Mucosa of gallbladder (tissue), 1 donor: ENCODE results near the gene DKK3. TPM values are rescaled to one million over a fixed set of nuclear protein-coding genes. Genes with fewer than 3 reads are reported as not detected.
"Not testable (repeated sequence)": the region's sequence is repeated elsewhere in the genome, so short reads cannot be mapped to it uniquely, and the experiment has no call there.

ENCODE experiments used
- DNase-seq: peaks from one replicate; pipeline ENCODE4 v3.0.0-alpha.2; 2020; ENCODE audit warnings: low spot score
- total RNA-seq: library from RNA; stranded (reverse); gene quantifications from one replicate; pipeline ENCODE4 v1.2.1, GENCODE V29; 2021
- donor health status: DM: no; HTN: no; CAD: no.

Gene DKK3
- 80.0 TPM for total RNA-seq

DNA sequence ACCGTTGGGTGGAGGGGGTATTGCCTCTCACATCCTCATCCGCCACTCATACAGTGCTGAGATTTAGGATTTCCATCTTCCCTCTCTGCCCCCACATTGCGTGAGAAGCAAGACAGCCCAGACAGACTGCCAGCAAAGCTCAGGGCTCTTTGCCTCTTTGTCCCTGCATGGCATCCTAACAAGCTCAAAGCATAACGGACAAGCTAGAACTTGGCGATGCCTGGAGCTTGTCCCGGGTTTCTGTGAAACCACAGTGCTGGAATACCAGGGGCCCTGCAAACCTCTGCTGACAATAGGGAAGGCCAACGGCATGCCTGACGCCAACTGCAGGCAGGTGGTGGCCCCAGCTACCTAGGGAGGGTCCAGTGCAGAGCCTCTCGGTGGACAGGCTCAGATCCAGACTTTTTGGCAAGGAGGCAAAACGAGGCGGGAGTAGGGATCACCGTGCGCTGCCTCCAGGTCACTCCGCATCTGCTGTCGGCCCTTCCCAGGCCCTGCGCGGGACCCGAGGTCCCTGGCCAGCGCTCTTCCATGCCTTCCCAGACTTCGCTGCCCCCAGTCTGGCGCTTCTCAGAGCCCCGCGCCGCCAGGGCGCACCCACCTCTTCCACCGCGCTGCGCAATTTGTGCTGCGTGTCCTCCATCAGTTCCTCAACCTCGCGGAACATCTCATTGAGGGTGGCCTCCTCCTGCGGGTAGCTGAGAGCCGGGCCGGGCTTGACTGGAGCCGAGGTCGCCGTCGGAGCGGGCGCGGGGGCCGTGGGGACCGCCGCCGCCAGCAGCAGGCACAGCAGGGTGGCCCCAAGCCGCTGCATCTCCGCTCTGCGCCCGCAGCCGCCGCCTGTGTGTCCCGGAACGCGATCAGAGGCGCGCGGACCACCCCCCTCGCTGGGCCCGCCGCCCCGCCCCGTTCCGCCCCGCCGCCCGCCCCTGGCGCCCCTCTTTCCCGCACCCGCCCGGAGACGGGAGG, at the start of gene DKK3:
TSS of gene DKK3 (minus strand) at position 858 of the 969 bp plus-strand sequence. CDS start at position 814, 44 bp downstream.
- no peak for DNase-seq

DNA sequence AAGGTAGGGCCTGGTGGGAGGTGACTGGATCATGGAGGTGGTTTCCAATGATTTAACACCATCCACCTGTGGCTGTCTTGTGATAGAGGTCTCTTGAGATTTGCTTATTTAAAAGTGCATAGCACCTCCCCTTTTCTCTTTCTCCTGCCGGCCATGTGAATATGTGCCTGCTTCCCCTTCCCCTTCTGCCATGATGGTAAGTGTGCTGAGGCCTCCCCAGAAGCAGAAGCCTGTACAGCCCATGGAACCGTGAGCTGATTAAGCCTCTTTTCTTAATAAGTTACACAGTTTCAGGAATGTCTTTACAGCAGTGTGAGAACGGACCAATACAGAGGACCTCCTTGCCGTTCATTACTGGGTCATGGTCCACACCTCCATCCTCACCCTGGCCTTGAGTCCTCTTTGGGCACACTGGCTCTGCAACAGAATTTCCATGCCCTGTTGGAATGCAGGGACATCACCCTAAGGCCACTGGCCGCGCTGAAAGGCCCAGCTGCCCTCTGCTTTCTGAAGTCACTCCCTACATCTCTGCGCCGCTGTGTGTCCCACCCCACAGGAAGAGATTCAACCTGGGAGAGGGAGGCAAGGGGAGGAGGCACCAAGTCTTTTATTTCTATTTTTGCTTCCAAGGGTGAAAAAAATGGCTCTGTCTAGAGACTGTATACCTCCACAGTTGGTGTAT, 49.0 kb upstream of the DKK3 start:
- no peak for DNase-seq

DNA sequence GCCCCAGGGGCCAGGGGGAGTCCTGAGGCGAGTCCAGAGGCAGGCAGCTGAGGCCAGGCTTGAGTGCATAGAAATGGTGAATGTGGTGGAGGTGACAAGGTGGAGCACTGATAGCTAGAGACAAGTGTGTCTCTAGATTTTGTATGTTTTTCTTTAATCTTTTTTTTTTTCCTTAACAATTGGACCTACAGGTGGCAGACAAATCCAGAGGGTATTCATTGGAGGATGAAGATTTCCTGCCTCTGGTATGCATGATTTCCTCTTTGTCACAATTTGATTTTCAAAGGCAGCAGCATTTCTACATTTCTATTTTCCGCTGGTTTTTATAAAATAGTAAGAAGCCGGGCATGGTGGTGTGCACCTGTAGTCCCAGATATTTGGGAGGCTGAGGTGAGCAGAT, 47.7 kb upstream of the DKK3 start:
- no peak for DNase-seq

DNA sequence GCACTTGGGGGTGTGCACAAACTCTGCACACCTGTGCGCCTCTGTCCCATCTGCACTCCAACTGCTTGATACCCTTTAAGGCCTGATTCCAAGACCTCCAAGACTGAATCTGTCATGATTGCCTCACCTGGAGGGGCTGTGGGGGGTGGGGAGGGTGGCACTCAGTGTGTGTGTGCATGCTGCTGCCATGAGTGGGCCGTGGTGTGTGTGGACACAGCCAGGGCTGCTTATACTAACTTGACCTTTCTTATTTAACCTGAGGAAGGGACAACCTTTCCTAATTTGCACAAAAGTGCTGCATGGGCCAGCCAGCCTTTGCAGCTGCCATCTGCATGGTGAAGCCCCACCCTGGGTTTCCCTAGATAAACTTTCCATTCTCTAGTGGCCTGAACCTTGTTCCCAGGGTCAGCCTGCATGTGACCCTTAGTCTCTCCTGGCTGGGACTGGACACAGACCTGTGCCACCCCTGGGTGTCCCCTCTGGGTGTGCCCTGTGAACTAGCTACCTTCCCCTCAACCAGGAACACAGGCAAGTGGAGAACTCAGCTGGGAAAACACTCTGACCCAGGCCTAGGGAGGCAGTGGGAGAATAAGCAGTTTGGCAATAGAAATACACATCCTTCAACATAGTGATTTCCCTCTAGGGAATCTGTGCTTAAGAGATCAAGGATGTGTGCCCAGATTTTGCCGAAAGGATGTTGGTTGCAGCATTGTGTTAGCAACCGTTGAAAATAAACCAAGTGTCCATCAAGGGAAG, 45.4 kb upstream of the DKK3 start:
- DNase-seq = no peak

DNA sequence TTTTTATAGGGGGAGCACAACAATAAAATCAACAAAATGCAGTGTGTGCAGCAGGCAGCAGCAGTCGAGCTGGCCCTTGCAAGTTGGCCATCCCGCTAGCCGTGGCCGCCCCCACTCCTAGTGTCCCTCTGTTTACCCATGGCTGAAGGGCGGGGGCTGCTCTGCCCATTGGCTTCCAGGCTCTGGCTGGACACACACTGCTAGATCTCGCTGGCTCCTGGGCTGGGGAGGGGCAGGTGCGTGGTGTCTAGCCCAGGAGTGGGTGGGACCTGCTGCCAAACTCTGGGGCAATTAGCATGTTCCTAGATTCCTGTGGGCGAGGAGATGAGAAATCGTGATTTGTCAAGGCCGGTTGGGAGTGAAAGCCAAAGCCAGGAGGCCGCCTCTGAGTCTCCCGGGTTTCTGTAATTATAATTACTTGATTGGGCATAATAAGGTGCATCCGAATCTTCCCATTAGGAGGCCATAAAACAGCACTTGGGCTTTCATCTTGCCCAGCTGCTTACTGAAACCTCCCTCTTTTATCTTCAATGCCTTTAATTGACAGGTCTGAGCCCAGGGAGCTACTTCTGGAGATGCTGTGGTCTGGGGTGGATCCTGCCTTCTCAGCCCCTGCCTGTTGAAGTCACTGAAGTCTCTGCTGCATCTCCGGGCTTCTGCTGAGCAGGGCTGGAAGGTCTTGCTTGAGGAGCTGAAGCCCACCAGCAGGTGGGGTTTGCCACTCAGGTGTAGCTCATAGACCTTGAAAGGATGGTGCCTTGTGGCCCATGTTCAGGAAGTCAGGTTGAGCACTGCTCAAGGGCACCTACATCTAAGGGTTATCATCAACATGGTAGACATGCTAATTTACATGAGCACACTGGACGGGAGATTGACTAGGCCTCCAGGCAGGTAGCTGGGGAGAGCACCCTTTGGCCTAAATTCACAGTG, 44.5 kb upstream of the DKK3 start:
- no peak for DNase-seq

DNA sequence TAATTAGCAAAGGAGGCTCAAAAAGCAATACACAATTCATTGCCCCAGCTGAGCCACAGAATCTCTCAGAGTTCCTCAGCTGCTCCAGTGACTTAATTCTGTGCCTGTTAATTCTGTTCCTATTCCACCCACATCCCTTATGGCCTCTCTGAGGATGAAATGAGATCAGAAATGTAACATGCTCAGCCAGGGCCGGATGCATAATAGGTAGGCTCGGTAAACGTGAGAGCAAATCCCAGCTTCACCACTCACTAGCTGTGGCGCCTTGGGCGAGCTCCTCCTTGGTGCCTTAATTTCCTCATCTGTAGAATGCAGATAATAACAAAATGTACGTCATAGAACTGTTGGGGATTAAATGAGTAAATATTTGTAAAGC, 42.8 kb upstream of the DKK3 start:
- no peak for DNase-seq

DNA sequence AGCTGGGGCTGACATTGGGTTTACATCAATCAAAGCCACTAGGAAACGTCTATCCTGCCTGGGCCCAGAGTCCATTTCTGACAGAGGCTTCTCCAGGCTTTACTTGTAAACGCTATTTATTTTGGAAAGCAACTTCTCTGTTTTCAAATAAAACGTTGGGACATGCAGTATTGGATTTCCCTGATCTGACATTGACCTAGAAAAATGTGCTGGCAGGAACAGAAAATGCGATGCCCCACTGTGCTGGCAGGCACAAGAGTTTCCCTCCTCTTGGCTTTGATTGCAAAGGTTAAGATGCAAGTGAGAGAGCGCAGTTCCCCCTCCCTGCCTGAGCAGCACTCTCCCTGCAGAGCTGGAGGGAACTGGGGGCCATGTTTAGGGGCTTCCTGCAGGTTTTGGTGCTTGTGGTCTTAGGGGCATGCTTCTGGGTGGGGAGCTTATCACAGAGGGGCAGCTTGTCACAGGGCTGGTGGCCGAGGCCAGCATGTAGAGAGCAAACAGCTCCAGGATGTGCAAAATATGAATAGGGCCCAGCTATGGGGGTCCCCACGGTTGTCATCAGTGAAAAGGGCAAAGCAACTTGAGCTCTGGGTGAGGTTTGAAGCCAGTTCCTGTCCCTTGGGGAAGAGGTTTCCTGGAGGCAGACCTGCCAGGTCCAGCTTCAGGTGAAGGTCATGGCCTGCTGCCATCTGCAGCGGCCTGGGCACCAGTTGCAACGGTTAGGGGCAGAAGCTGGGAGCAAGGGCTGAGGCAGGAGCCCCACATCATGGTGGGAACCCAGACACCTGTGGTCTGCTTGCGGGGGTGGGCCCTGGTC, 42.3 kb upstream of the DKK3 start:
- DNase-seq = no peak

DNA sequence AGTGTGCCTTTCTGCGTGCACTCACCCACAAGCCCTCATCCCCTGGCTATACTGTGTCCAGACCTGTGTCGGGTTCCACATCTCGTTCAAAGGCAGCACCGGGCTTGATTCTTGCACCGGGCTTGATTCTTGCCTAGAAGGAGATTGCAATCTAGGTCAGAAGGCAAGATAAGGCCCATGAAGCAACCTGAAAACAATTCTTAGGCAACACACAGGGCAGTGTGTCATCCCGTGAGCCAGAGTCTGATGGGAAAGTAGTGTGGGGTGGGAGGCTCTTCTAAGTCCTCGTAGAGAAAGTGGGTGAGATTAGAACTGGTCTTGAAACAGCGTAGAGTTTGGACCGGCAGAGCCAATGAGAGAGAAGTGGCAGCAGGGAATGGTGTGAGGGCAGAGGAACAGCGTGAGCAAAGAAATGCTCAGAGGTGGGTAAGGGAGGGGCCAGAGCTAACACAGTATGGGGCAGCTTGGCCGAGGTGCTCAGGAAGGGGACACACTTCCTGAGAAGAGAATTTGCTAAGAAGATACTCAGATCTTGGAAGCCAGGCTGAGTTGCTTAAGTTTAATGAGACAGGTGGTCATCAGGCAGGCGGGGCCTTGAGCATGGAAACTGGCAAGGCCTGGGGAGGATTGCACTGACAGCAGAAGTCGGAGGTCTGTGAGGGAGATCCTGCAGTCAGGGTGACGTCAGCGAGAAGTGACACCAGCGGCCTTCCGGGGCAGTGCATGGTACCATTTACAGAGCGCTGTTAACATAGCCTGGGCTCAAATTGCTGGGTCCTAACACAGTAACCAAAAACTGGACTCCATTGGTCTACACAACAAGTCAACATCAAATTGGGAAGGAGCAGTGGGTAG, 40.7 kb upstream of the DKK3 start:
- no peak for DNase-seq

DNA sequence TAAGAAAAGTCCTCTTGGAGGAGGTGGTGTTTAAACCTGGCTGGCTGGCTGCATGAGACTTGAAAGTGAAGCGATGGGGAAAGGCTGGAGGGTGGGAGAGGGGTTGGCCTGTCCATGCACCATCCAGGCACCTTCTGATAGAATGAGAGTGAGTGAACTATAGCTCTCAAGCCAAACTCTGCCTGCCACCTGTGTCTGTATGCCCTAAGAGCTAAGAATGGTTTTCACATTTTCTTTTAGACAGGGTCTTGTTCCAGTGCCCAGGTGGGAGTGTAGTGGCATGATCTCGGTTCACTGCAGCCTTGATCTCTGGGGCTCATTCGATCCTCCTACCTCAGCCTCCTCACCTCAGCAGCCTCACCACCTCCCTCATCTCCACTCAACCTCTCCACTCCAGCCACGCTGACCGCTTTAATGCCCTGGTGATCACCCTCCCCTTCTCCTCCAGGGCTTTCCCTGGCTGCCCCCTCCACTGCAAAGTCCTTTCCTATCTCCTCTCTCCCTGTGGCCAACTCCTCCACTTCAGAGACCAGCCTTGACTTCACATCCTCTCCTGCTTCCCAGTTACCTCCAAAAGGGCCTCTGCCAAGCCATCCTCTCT, 38.3 kb upstream of the DKK3 start:
- DNase-seq = no peak

DNA sequence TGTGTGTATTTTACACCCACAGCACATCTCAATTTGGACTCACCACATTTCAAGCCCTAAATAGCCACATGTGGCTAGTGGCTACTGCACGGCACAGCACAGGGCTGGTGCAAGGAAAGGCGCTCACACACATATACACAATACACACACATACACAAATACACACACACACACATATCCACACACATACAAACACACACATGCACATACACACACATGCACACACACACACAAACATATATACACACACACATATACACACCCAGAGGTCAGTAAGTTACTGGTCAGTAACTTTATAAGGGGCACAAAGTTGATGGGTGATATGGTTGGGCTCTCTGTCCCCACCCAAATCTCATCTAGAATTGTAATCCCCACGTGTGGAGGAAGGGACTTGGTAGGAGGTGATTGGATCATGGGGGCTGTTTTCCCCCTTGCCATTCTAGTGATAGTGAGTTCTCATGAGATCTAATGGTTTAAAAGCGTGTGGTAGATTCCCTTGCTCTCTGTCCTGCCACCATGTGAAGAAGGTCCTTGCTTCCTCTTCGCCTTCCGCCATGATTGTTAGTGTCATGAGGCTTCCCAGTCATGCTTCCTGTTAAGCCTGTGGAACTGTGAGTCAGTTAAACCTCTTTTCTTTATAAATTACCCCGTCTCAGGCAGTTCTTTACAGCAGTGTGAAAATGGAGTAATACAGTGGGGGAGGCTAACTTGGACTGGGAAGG, 37.6 kb upstream of the DKK3 start:
- DNase-seq = no peak

DNA sequence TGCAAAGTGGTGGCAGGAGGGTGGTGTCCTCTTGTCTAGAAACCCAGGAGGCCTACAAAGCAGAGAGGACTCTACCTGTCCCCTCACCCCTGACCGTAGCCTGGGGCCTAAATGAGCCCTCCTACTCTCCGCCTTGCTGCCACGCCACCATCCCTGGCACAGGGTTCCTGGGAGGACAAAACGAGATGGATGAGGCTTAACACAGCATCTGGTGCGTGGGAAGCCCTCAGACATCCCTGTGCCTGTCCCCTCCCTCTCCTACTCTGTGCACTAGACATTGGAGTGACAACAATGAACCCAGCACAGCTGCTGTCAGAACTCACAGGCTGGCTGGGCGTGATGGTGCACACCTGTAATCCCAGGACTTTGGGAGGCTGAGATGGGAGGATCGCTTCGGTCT, 36.4 kb upstream of the DKK3 start:
- DNase-seq = no peak

DNA sequence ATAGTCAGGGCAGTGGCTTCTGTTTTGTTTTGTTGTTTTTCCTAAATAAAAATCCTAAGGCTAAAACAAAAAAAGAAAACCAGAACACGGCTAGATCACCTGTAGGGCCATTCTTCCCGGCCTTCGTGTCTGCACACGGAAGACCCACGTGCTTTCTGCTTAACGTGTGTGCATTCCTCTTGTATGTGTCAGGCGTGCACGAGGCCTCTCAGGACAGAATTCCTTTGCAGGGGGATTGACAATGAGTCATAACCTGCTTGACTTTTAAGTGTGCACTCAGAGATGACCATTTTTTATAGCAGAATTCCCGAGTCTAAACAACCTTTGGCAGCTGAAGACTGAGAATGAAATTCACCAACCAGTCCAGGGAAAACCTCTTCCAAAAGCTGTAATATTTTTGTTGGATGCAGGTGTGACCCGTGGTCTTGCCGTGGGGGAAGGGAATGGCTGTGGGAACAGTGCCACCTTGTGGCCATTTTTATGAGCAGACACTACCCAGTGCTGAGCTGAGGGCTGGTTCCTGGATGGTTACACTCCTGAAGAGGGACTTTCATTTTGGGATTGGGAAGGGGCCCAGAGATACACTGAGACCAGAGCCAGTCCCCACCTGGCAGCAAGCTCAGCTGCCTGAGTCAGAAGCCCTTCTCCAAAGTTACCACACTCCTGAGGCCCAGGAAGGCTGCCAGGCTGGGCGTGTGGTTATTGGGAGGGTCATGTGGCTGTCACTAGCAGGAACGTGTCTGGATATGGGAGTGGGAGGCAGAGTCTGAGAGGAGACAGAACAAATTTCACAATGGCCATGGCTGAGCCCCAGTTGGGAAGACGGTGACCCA, 35.7 kb upstream of the DKK3 start:
- DNase-seq = peak; percentile 78

DNA sequence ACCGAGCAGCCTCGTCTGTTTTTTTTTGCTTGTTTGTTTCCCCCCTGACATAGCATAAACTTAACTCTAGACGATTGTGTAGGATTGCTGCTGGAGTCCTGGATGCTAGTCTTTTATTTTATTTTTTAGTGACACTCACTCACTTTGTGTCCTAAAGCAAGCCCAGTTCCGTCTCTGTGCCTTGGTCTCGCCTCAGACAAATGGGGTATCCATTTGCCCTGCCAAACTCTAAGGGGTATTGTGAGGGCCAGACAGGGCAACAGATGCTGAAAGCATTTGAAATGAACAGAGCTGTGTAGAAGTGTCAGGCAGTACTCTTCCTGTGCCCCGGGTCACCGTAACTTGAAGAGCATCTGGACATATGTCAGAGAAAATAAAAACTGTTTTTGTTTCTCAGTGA, 34.8 kb upstream of the DKK3 start:
- no peak for DNase-seq

DNA sequence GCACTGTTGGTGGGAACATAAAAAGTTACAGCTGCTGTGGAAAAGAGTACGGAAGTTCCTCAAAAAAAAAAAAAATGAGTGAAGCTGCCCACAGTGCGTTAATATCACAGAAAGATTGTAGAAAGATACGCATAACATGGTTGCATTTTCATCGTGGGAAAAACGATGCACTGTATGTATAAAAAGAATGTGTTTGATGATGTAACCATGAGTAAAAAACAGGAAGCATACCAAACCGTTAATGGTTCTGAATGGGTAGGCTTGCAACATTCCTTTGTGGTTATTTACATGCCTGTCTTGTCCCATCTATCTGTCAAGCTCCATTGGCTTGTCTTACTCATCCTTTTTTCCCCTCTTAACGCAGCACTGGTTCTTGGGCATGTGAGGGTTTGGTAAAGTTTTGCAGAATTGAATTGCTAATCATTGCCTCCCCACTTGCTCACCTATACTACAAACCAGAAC, 33.8 kb upstream of the DKK3 start:
- no peak for DNase-seq

DNA sequence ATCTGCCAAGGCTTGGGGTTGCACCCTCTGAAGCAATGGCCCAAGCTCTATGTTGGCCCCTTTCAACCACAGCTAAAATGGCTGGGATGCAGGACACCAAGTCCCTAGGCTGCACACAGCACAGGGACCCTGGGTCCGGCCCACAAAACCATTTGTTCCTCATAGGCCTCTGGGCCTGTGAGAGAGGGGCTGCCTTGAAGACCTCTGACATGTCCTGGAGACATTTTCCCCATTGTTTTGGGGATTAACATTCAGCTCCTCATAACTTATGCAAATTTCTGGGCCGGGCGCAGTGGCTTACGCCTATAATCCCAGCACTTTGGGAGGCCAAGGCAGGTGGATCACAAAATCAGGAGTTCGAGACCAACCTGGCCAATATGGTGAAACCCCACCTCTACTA, 32.3 kb upstream of the DKK3 start:
- DNase-seq = not testable (repeated sequence)

DNA sequence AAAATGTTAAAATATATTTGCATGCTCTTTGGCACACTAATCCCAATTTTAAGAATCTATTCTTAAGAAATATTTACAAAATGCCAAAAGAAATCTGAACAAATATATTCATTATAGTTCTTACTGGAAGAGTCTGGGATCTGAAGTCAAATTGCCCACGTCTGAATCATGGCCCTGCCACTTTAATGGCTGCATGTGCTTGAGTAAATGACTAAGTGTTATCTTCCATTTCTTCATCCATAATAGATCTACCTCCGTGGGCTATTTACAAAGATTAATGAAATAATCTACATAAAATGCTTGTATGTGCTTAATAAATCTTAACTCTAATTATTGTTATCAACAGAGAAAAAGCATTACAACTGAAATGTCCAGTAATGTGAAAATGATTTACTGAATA, 24.5 kb upstream of the DKK3 start:
- DNase-seq = no peak

DNA sequence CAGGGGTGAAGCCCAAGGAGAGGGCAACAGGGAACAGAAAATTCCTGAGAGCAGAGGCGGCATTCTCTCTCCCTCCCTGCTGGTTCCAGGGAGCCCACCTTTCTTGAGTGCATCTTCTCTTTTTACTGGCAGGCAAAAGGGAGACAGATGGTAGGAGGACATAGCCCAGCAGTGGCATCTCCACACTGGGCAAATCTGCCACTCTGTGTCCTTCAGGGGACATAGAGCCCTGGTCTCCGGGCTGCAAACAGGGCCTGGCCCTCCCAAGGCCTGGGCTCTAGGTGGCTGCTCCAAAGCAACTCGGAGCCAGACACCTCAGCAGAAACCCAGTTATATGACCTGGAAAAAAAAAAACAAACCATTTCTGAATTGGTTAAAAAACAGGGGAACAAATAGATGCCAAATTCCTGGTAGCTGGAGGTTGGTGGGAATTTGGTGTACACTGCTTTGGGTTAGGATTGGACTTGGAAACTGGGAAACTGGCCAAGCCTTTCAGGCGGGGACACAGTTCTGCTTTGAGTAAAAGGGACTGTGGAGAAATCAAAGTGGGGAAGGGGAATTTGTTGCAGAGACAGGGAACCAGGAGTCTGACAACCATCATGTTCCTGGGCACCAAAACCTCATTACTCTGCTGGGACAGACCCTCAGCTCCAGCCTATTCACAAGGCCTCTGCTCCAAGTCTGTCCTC, 23.6 kb upstream of the DKK3 start:
- DNase-seq = no peak
